WTC11 (cell line): ENCODE results near the gene TINAG. TPM values are rescaled to one million over a fixed set of nuclear protein-coding genes. Genes with fewer than 3 reads are reported as not detected.

Experiments used
- ATAC-seq: fragments of 200-7000 bp; cut with Tn5 transposase; 2 replicates; pipeline ENCODE4 v1.10.0; 2021; ENCODE audit warnings: mild to moderate bottlenecking, moderate library complexity
- CTCF ChIA-PET: fragments of 300-600 bp; sonication (Branson Sonifier 250); formaldehyde crosslinking; loops from one replicate; lab custom pipeline; 2021; ENCODE audit warnings: antibody characterized with exemption; lab: Charles Lee
- POLR2A ChIA-PET: fragments of 350-600 bp; sonication (Branson Sonifier 250); formaldehyde crosslinking; loops from one replicate; lab custom pipeline; 2021; ENCODE audit warnings: antibody characterized with exemption; lab: Charles Lee
- DNase-seq: peaks from one replicate; pipeline ENCODE4 v3.0.0; 2021; ENCODE audit warnings: low spot score
- H3K27ac Mint-ChIP-seq: 2 replicates; pipeline ENCODE4 v1.8.0; 2021; ENCODE audit warnings: mixed read lengths
- H3K27me3 Mint-ChIP-seq: 2 replicates; pipeline ENCODE4 v1.8.0; 2021; ENCODE audit warnings: low read depth, mild to moderate bottlenecking, moderate library complexity, mixed read lengths
- H3K36me3 Mint-ChIP-seq: 2 replicates; pipeline ENCODE4 v1.8.0; 2021; ENCODE audit warnings: mixed read lengths
- H3K4me1 Mint-ChIP-seq: 2 replicates; pipeline ENCODE4 v1.8.0; 2022; ENCODE audit warnings: mixed read lengths
- H3K4me3 Mint-ChIP-seq: 2 replicates; pipeline ENCODE4 v1.8.0; 2021; ENCODE audit warnings: mild to moderate bottlenecking, moderate library complexity, mixed read lengths
- H3K9me3 Mint-ChIP-seq: 2 replicates; pipeline ENCODE4 v1.8.0; 2021; ENCODE audit warnings: mixed read lengths
- CREM ChIP-seq: sonication (generic); formaldehyde crosslinking; IDR thresholded peaks from 2 replicates; pipeline ENCODE4 v1.8.1; 2022; ENCODE audit warnings: mild to moderate bottlenecking, missing genetic modification reagents, moderate library complexity
- CTCF ChIP-seq: fragments of 200-600 bp; IDR thresholded peaks from 2 replicates; pipeline ENCODE4 v1.8.0; 2022; ENCODE audit warnings: antibody characterized with exemption
- HMGA2 ChIP-seq: fragments of 250-450 bp; sonication (Bioruptor Pico); IDR thresholded peaks from 2 replicates; pipeline ENCODE4 v1.4.0; 2021; ENCODE audit warnings: mild to moderate bottlenecking, moderate library complexity
- IRF1 ChIP-seq: sonication (generic); formaldehyde crosslinking; IDR thresholded peaks from 2 replicates; pipeline ENCODE4 v1.8.0; 2023; ENCODE audit warnings: missing genetic modification reagents
- MAX ChIP-seq: sonication (generic); formaldehyde crosslinking; IDR thresholded peaks from 2 replicates; pipeline ENCODE4 v1.8.0; 2022; ENCODE audit warnings: mild to moderate bottlenecking, missing genetic modification reagents
- NFATC4 ChIP-seq: fragments of 250-450 bp; sonication (Bioruptor Pico); IDR thresholded peaks from 2 replicates; pipeline ENCODE4 v1.9.0; 2021; ENCODE audit warnings: mild to moderate bottlenecking
- NFE2L1 ChIP-seq: sonication (generic); formaldehyde crosslinking; IDR thresholded peaks from 2 replicates; pipeline ENCODE4 v1.8.1; 2023; ENCODE audit warnings: missing genetic modification reagents
- NR1H2 ChIP-seq: sonication (generic); formaldehyde crosslinking; IDR thresholded peaks from 2 replicates; pipeline ENCODE4 v1.9.0; 2021; ENCODE audit warnings: mild to moderate bottlenecking, moderate library complexity, missing genetic modification reagents
- RORB ChIP-seq: fragments of 250-450 bp; sonication (Bioruptor Pico); IDR thresholded peaks from 2 replicates; pipeline ENCODE4 v1.9.0; 2021; ENCODE audit warnings: mild to moderate bottlenecking
- SMAD3 ChIP-seq: sonication (generic); formaldehyde crosslinking; IDR thresholded peaks from 2 replicates; pipeline ENCODE4 v1.8.0; 2022; ENCODE audit warnings: missing genetic modification reagents, mild to moderate bottlenecking, borderline replicate concordance
- STAT6 ChIP-seq: sonication (generic); formaldehyde crosslinking; conservative IDR thresholded peaks from 2 replicates; pipeline ENCODE4 v1.8.1; 2023; ENCODE audit warnings: mild to moderate bottlenecking, low read depth, missing genetic modification reagents, moderate library complexity
- ZNF121 ChIP-seq: sonication (generic); formaldehyde crosslinking; IDR thresholded peaks from 2 replicates; pipeline ENCODE4 v1.8.0; 2023; ENCODE audit warnings: missing genetic modification reagents
- ZNF263 ChIP-seq: sonication (generic); formaldehyde crosslinking; IDR thresholded peaks from 2 replicates; pipeline ENCODE4 v1.8.1; 2022; ENCODE audit warnings: low read depth, mild to moderate bottlenecking, moderate library complexity, missing genetic modification reagents
- total RNA-seq: library from RNA; stranded (reverse); gene quantifications from 3 replicates; pipeline ENCODE4 v1.2.3, GENCODE V29; 2021
- TF ChIP-seq, protein P1 (sequence below): fragments of 250-450 bp; sonication (Bioruptor Pico); conservative IDR thresholded peaks from 2 replicates; pipeline ENCODE4 v1.9.0; 2021; ENCODE audit warnings: mild to moderate bottlenecking
- TF ChIP-seq, protein P2 (sequence below): sonication (generic); formaldehyde crosslinking; IDR thresholded peaks from 2 replicates; pipeline ENCODE4 v1.8.0; 2022; ENCODE audit warnings: mild to moderate bottlenecking, missing genetic modification reagents
- TF ChIP-seq, protein P3 (sequence below): sonication (generic); formaldehyde crosslinking; IDR thresholded peaks from 2 replicates; pipeline ENCODE4 v1.8.1; 2023; ENCODE audit warnings: mild to moderate bottlenecking, missing genetic modification reagents, borderline replicate concordance
- TF ChIP-seq, protein P4 (sequence below): sonication (generic); formaldehyde crosslinking; IDR thresholded peaks from 2 replicates; pipeline ENCODE4 v1.8.0; 2023; ENCODE audit warnings: missing genetic modification reagents, mild to moderate bottlenecking, borderline replicate concordance

TINAG gene
- total RNA-seq, 1 experiment from 2014 or later = not detected

- TF ChIP-seq, protein P1, sequence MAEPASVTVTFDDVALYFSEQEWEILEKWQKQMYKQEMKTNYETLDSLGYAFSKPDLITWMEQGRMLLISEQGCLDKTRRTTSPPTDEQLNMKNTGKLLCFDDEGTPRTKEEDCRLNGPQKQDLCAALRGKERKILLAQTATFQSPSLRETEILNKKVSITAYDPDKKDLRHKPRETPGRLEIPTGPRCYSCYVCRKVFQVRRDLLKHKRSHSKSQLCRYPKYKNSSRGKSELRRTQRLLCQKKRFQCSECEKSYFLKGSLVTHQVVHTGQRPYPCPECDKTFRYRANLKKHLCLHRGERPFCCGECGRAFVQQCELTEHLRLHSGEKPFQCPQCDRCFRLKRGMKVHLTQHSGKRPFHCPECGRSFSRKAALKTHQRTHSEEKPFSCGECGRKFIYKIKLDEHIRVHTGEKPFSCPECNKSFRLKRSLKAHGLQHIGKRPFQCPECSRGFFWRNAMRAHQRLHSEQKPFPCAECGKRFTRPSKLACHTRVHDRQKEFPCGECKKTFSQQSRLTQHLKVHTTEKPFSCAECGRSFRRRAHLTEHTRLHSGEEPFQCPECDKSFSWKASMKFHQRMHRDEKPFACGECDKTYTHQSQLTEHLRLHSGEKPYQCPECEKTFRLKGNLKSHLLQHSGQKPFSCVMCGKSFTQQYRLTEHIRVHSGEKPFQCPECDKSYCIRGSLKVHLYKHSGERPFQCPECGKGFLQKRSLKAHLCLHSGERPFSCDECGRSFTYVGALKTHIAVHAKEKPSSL (CRISPR knock-in tag) = no peak
- TF ChIP-seq CREM = no peak
- TF ChIP-seq ZNF263 (CRISPR knock-in tag) = no peak
- no peak for TF ChIP-seq HMGA2
Measured at GRCh38 chr6:54285595-54285994, 22.6 kb upstream of the TINAG start (continued).

DNA sequence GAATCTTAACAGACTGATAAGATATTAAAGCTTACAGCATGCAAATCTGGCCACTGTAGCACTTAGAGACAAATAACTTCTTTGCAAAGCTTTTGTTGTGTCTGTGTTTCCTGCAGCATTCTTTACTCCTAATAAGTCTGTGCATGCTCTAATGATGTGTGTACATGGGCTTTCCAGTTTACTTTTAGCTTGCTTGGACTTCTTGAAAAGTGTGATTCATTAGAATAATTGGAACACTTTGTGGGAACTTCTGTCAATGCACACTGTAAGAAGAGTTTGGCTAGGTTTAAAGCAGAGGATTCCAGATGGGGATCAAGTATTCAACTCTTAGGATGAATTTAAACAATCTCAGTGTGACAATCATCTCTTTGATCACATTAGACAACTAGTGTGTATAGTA is 22.1 kb upstream of the TINAG start:
- no peak for TF ChIP-seq SMAD3
- TF ChIP-seq, protein P2, sequence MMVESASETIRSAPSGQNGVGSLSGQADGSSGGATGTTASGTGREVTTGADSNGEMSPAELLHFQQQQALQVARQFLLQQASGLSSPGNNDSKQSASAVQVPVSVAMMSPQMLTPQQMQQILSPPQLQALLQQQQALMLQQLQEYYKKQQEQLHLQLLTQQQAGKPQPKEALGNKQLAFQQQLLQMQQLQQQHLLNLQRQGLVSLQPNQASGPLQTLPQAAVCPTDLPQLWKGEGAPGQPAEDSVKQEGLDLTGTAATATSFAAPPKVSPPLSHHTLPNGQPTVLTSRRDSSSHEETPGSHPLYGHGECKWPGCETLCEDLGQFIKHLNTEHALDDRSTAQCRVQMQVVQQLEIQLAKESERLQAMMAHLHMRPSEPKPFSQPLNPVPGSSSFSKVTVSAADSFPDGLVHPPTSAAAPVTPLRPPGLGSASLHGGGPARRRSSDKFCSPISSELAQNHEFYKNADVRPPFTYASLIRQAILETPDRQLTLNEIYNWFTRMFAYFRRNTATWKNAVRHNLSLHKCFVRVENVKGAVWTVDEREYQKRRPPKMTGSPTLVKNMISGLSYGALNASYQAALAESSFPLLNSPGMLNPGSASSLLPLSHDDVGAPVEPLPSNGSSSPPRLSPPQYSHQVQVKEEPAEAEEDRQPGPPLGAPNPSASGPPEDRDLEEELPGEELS = no peak
- TF ChIP-seq NR1H2 = no peak
- no peak for TF ChIP-seq CTCF
- TF ChIP-seq IRF1 (CRISPR knock-in tag) = no peak
- no peak for TF ChIP-seq STAT6 (CRISPR knock-in tag)
- TF ChIP-seq MAX (CRISPR knock-in tag) = no peak
- TF ChIP-seq NFATC4 (CRISPR knock-in tag) = no peak
- no peak for TF ChIP-seq NFE2L1
- TF ChIP-seq, protein P3, sequence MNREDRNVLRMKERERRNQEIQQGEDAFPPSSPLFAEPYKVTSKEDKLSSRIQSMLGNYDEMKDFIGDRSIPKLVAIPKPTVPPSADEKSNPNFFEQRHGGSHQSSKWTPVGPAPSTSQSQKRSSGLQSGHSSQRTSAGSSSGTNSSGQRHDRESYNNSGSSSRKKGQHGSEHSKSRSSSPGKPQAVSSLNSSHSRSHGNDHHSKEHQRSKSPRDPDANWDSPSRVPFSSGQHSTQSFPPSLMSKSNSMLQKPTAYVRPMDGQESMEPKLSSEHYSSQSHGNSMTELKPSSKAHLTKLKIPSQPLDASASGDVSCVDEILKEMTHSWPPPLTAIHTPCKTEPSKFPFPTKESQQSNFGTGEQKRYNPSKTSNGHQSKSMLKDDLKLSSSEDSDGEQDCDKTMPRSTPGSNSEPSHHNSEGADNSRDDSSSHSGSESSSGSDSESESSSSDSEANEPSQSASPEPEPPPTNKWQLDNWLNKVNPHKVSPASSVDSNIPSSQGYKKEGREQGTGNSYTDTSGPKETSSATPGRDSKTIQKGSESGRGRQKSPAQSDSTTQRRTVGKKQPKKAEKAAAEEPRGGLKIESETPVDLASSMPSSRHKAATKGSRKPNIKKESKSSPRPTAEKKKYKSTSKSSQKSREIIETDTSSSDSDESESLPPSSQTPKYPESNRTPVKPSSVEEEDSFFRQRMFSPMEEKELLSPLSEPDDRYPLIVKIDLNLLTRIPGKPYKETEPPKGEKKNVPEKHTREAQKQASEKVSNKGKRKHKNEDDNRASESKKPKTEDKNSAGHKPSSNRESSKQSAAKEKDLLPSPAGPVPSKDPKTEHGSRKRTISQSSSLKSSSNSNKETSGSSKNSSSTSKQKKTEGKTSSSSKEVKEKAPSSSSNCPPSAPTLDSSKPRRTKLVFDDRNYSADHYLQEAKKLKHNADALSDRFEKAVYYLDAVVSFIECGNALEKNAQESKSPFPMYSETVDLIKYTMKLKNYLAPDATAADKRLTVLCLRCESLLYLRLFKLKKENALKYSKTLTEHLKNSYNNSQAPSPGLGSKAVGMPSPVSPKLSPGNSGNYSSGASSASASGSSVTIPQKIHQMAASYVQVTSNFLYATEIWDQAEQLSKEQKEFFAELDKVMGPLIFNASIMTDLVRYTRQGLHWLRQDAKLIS (CRISPR knock-in tag) = no peak
- TF ChIP-seq RORB (CRISPR knock-in tag) = no peak
- TF ChIP-seq, protein P4, sequence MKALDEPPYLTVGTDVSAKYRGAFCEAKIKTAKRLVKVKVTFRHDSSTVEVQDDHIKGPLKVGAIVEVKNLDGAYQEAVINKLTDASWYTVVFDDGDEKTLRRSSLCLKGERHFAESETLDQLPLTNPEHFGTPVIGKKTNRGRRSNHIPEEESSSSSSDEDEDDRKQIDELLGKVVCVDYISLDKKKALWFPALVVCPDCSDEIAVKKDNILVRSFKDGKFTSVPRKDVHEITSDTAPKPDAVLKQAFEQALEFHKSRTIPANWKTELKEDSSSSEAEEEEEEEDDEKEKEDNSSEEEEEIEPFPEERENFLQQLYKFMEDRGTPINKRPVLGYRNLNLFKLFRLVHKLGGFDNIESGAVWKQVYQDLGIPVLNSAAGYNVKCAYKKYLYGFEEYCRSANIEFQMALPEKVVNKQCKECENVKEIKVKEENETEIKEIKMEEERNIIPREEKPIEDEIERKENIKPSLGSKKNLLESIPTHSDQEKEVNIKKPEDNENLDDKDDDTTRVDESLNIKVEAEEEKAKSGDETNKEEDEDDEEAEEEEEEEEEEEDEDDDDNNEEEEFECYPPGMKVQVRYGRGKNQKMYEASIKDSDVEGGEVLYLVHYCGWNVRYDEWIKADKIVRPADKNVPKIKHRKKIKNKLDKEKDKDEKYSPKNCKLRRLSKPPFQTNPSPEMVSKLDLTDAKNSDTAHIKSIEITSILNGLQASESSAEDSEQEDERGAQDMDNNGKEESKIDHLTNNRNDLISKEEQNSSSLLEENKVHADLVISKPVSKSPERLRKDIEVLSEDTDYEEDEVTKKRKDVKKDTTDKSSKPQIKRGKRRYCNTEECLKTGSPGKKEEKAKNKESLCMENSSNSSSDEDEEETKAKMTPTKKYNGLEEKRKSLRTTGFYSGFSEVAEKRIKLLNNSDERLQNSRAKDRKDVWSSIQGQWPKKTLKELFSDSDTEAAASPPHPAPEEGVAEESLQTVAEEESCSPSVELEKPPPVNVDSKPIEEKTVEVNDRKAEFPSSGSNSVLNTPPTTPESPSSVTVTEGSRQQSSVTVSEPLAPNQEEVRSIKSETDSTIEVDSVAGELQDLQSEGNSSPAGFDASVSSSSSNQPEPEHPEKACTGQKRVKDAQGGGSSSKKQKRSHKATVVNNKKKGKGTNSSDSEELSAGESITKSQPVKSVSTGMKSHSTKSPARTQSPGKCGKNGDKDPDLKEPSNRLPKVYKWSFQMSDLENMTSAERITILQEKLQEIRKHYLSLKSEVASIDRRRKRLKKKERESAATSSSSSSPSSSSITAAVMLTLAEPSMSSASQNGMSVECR (CRISPR knock-in tag) = no peak
- TF ChIP-seq ZNF121 (CRISPR knock-in tag) = no peak
- Mint-ChIP-seq H3K4me3 (no peak overlapping the region), H3K4me1 (no peaks in the 10 kb centered on the region), H3K36me3 (no peaks in the 10 kb centered on the region), H3K27me3 (no peaks in the 10 kb centered on the region), H3K27ac (no peak overlapping the region), H3K9me3 (no peaks in the 10 kb centered on the region)
- CTCF ChIA-PET = no interaction called here
- ATAC-seq (no peak), DNase-seq (no peak)
- POLR2A ChIA-PET = no interaction called here
